GM21360 (cell line): Measurements from ENCODE around the gene BTNL9.
"Not testable (repeated sequence)": the region's sequence is repeated elsewhere in the genome, so short reads cannot be mapped to it uniquely, and the experiment has no call there.

Source experiments
- ATAC-seq: cut with Tn5 transposase; IDR thresholded peaks from one replicate; pipeline ENCODE4 v1.9.1; 2021; ENCODE audit warnings: mild to moderate bottlenecking, moderate library complexity; ENCODE audit not compliant: unreplicated experiment

BTNL9 gene

GRCh38 chr5:181098762-181099601 lies 58.9 kb downstream of the BTNL9 start:
- no peak for ATAC-seq

- no peak for ATAC-seq
These were observed 59.6 kb downstream of the BTNL9 start for GRCh38 chr5:181099602-181100086.

GRCh38 chr5:181100121-181100875 lies 60.2 kb downstream of the BTNL9 start:
- ATAC-seq: no peak

- ATAC-seq: not testable (repeated sequence)
These were observed 61.1 kb downstream of the BTNL9 start for GRCh38 chr5:181101030-181101641.

- ATAC-seq: not testable (repeated sequence)
These were observed 62.0 kb downstream of the BTNL9 start for GRCh38 chr5:181101930-181102674.

- not testable (repeated sequence) for ATAC-seq
These were observed 64.1 kb downstream of the BTNL9 start for GRCh38 chr5:181104259-181104568.

- ATAC-seq: not testable (repeated sequence)
These were observed 64.7 kb downstream of the BTNL9 start for GRCh38 chr5:181104606-181105390.

GRCh38 chr5:181105391-181106025 lies 65.4 kb downstream of the BTNL9 start:
- no peak for ATAC-seq

- ATAC-seq: no peak
These were observed 67.6 kb downstream of the BTNL9 start for GRCh38 chr5:181107699-181108098.

- no peak for ATAC-seq
These were observed 68.6 kb downstream of the BTNL9 start for GRCh38 chr5:181108578-181109165.

GRCh38 chr5:181109489-181110013 lies 69.5 kb downstream of the BTNL9 start:
- ATAC-seq: no peak

- ATAC-seq: no peak
These were observed 70.9 kb downstream of the BTNL9 start for GRCh38 chr5:181111010-181111409.
